GM12878 (cell line): ENCODE results near the gene CNOT2. TPM values are rescaled to one million over a fixed set of nuclear protein-coding genes. Genes with fewer than 3 reads are reported as not detected.
A peak's percentile ranks its signal among the peaks of the same experiment; 100 is the strongest.

Experiments used
- ATAC-seq: fragments of 200-7000 bp; cut with Tn5 transposase; 3 replicates; pipeline ENCODE4 v1.9.1; 2020; ENCODE audit warnings: mild to moderate bottlenecking, moderate library complexity
- BruUV-seq: library from RNA; stranded (reverse); fragments of 400-500 nt; replicated peaks from 2 replicates; lab custom pipeline; 2021; lab: Mats Ljungman, UMichigan
- CTCF ChIA-PET: fragments of 300-600 bp; sonication (Branson Sonifier 250); formaldehyde crosslinking; extraction: SDS; loops from one replicate; lab custom pipeline; 2021; ENCODE audit warnings: inconsistent platforms; lab: Yijun Ruan, JAX
- POLR2A ChIA-PET: fragments of 350-600 bp; formaldehyde crosslinking; extraction: SDS; loops from one replicate; lab custom pipeline; 2021; ENCODE audit warnings: inconsistent platforms; lab: Charles Lee
- RAD21 ChIA-PET: fragments of 300-600 bp; sonication (Branson Sonifier 250); formaldehyde crosslinking; loops from one replicate; lab custom pipeline; 2023; ENCODE audit warnings: antibody characterized with exemption; ENCODE audit not compliant: unreplicated experiment; lab: Charles Lee
- SMC1A ChIA-PET: fragments of 300-600 bp; sonication (Branson Sonifier 250); formaldehyde crosslinking; loops from one replicate; lab custom pipeline; 2023; ENCODE audit not compliant: unreplicated experiment, uncharacterized antibody; lab: Charles Lee
- DNase-seq: peaks from one replicate; pipeline ENCODE4 v3.0.0-alpha.2; 2011; ENCODE audit warnings: low read depth, low spot score
- FAIRE-seq: peaks from 3 replicates; lab custom pipeline; 2011; peaks lifted over from hg19 to GRCh38; lab: Jason Lieb, UNC
- H2AFZ ChIP-seq: 2 replicates; pipeline ENCODE4 v1.6.0; 2011; ENCODE audit warnings: low read depth, low read length, control low read depth; ENCODE audit not compliant: control insufficient read depth
- H3K27ac ChIP-seq: 2 replicates; pipeline ENCODE4 v1.5.1; 2011; ENCODE audit warnings: control low read depth; ENCODE audit not compliant: control insufficient read depth, insufficient read depth
- H3K27me3 ChIP-seq, 2 experiments: replicated peaks in 1 of 2; 2 replicates each; pipeline versions ENCODE4 v1.6.0 to v1.6.1; 2011; ENCODE audit warnings: low read length in 1 of 2; ENCODE audit not compliant: control insufficient read depth in 2 of 2, insufficient read depth in 2 of 2
- H3K36me3 ChIP-seq, 2 experiments: 2 replicates each; pipeline ENCODE4 v1.5.1; 2011; ENCODE audit warnings: low read length in 1 of 2; ENCODE audit not compliant: control insufficient read depth in 2 of 2, insufficient read depth in 2 of 2
- H3K4me1 ChIP-seq: 2 replicates; pipeline ENCODE4 v1.6.1; 2011; ENCODE audit warnings: mild to moderate bottlenecking, low read length, moderate library complexity, mixed read lengths; ENCODE audit not compliant: control insufficient read depth, insufficient read depth
- H3K4me2 ChIP-seq: 2 replicates; pipeline ENCODE4 v1.6.0; 2011; ENCODE audit warnings: control low read depth; ENCODE audit not compliant: control insufficient read depth, insufficient read depth
- H3K4me3 ChIP-seq: fragments of 200-600 bp; sonication (generic); 2 replicates; pipeline ENCODE4 v1.5.1; 2016
- H3K79me2 ChIP-seq: 2 replicates; pipeline ENCODE4 v1.6.0; 2011; ENCODE audit warnings: low read length; ENCODE audit not compliant: control insufficient read depth, insufficient read depth
- H3K9ac ChIP-seq: 2 replicates; pipeline ENCODE4 v1.8.0; 2011; ENCODE audit warnings: low read length, control low read depth, mixed read lengths; ENCODE audit not compliant: control insufficient read depth, insufficient read depth
- H3K9me3 ChIP-seq: replicated peaks from 3 replicates; pipeline ENCODE4 v1.5.1; 2011; ENCODE audit warnings: mild to moderate bottlenecking, low read length; ENCODE audit not compliant: control insufficient read depth, insufficient read depth
- H4K20me1 ChIP-seq: 2 replicates; pipeline ENCODE4 v1.6.0; 2011; ENCODE audit not compliant: control insufficient read depth, insufficient read depth
- DPF2 ChIP-seq: fragments of 450-650 bp; IDR thresholded peaks from 2 replicates; pipeline ENCODE4 v1.6.1; 2017; ENCODE audit warnings: mild to moderate bottlenecking
- EED ChIP-seq: sonication (generic); IDR thresholded peaks from 2 replicates; pipeline ENCODE4 v1.6.1; 2016; ENCODE audit warnings: antibody characterized with exemption, low read depth
- KDM1A ChIP-seq: fragments of 200-600 bp; sonication (generic); IDR thresholded peaks from 2 replicates; pipeline ENCODE4 v1.6.1; 2016; ENCODE audit warnings: borderline replicate concordance
- MEF2B ChIP-seq: fragments of 450-650 bp; IDR thresholded peaks from 2 replicates; pipeline ENCODE4 v1.6.1; 2018; ENCODE audit warnings: mild to moderate bottlenecking, moderate library complexity; ENCODE audit not compliant: partially characterized antibody, poor library complexity, severe bottlenecking
- NRF1 ChIP-seq: conservative IDR thresholded peaks from 2 replicates; pipeline ENCODE4 v1.6.1; 2011; ENCODE audit warnings: mild to moderate bottlenecking, low read depth, low read length, improper control_type of control experiment
- PAX5 ChIP-seq: IDR thresholded peaks from 2 replicates; pipeline ENCODE4 v1.6.1; 2011; ENCODE audit warnings: low read depth, low read length, borderline replicate concordance
- RFX5 ChIP-seq: IDR thresholded peaks from 2 replicates; pipeline ENCODE4 v1.6.1; 2011; ENCODE audit warnings: low read depth, low read length, improper control_type of control experiment
- RUNX3 ChIP-seq: IDR thresholded peaks from 2 replicates; pipeline ENCODE4 v1.6.1; 2012; ENCODE audit warnings: low read length, inconsistent platforms
- SP1 ChIP-seq: IDR thresholded peaks from one replicate; pipeline ENCODE4 v1.6.1; 2011; ENCODE audit warnings: low read depth, low read length
- ZSCAN29 ChIP-seq: fragments of 450-650 bp; IDR thresholded peaks from 2 replicates; pipeline ENCODE4 v1.6.1; 2017; ENCODE audit warnings: mild to moderate bottlenecking, moderate library complexity
- WGBS: methylation state at CpG from one replicate; pipeline ENCODE4 v1.1.6; 2016; ENCODE audit warnings: low lambda C conversion rate; ENCODE audit not compliant: insufficient replicate concordance, insufficient coverage; ENCODE audit errors: missing lambda C conversion rate; 5-methylcytosine and 5-hydroxymethylcytosine counted together
- in situ Hi-C: fragments of 300-500 bp; cut with MboI; formaldehyde crosslinking; loops from 9 replicates; pipeline ENCODE4 v1.14.3; 2018; ENCODE audit warnings: mixed read lengths
- intact Hi-C: fragments of 100-400 bp; cut with micrococcal nuclease; formaldehyde crosslinking; loops from one replicate; pipeline ENCODE4 v1.14.2; 2022; ENCODE audit not compliant: unreplicated experiment
- polyA plus RNA-seq, 11 experiments: library from polyadenylated mRNA; depleted of rRNA in 4 of 11; unstranded in 6 of 11; stranded (reverse) in 5 of 11; fragments of >200 nt; fragmentation: Nextera tagmentation in 4 of 11; fragmentation: Illumina TruSeq in 1 of 11; extraction: Ambion mirVana in 4 of 11; extraction: Trizol in 1 of 11; gene quantifications; 1 replicate in 1 of 11; 2 replicates in 10 of 11; pipeline versions ENCODE4 v1.2.1 to v1.2.3, GENCODE V29; 2011 to 2016; ENCODE audit warnings: inconsistent platforms in 2 of 11, missing spikeins in 2 of 11, low read depth in 1 of 11
- total RNA-seq, 4 experiments: library from RNA; depleted of rRNA in 3 of 4; stranded (reverse); fragments of >200 nt in 3 of 4; fragmentation: Illumina TruSeq in 1 of 4; extraction: Trizol in 1 of 4; gene quantifications; 2 replicates each; pipeline versions ENCODE4 v1.2.1 to v1.2.3, GENCODE V29; 2013 to 2021
- TF ChIP-seq, protein P1 (sequence below): IDR thresholded peaks from 2 replicates; pipeline ENCODE4 v1.6.1; 2011; ENCODE audit warnings: borderline replicate concordance, low read depth, mild to moderate bottlenecking, moderate library complexity, mixed read lengths, low read length; ENCODE audit not compliant: insufficient read depth; ENCODE audit errors: extremely low read length
- TF ChIP-seq, protein P2 (sequence below): fragments of 450-650 bp; IDR thresholded peaks from 2 replicates; pipeline ENCODE4 v1.6.1; 2016; ENCODE audit warnings: mild to moderate bottlenecking, moderate library complexity, borderline replicate concordance

Gene CNOT2
- total and polyA plus RNA-seq, 10 of the 15 experiments (the other 5 are each of a cell fraction or from before 2014, with no cell fraction given), result 37.9 to 127 (median 82.4) TPM

DNA sequence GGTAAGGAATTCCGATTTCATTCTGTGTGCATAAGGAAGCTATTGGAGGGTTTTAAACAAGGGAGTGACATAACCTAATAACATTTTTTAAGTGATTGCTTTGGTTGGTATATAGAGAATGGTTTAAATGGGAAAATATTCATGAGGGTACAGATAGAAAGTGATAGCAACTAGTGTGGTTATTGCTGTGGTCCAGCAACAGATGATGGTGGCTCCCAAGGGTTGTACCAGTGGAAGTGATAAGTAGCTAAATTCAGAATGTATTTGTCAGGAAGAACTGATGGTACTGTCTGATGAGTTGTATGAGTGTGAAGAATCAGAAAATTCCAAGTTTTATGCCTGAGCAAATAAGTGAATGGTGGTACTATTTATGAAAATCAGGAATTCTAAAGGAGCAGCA, 2.6 kb upstream of the CNOT2 start:
- no peak for DNase-seq
- no peak overlapping the region for H3K27ac ChIP-seq

DNA sequence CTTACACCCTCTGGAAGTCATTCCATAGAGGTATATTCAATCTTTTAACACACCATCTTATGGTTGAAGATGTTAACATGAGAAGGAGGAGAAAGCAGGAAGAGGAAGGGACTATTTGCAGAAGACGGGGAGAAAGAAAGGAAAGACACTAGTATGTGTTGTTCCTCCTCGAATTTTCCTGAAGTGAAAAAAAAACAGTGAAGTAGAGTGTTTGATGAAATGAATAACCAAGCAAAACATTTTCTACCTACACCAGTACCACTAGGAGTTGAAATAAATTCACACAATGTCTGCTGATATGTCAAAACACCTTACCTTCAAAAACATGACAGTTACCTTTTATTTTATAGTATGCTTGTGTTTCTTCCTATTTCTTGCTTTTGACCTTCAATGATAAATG, 1.4 kb upstream of the CNOT2 start:
- H3K9me3 ChIP-seq, result peaks cover 3% of the 10 kb centered on the region; the same call in 1 of the 3 replicates
- TF ChIP-seq EED, result no peak
- TF ChIP-seq NRF1, result no peak
- TF ChIP-seq MEF2B, result no peak
- TF ChIP-seq, protein P1, sequence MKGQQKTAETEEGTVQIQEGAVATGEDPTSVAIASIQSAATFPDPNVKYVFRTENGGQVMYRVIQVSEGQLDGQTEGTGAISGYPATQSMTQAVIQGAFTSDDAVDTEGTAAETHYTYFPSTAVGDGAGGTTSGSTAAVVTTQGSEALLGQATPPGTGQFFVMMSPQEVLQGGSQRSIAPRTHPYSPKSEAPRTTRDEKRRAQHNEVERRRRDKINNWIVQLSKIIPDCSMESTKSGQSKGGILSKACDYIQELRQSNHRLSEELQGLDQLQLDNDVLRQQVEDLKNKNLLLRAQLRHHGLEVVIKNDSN, result no peak
- no peak for TF ChIP-seq SP1
- TF ChIP-seq, protein P2, sequence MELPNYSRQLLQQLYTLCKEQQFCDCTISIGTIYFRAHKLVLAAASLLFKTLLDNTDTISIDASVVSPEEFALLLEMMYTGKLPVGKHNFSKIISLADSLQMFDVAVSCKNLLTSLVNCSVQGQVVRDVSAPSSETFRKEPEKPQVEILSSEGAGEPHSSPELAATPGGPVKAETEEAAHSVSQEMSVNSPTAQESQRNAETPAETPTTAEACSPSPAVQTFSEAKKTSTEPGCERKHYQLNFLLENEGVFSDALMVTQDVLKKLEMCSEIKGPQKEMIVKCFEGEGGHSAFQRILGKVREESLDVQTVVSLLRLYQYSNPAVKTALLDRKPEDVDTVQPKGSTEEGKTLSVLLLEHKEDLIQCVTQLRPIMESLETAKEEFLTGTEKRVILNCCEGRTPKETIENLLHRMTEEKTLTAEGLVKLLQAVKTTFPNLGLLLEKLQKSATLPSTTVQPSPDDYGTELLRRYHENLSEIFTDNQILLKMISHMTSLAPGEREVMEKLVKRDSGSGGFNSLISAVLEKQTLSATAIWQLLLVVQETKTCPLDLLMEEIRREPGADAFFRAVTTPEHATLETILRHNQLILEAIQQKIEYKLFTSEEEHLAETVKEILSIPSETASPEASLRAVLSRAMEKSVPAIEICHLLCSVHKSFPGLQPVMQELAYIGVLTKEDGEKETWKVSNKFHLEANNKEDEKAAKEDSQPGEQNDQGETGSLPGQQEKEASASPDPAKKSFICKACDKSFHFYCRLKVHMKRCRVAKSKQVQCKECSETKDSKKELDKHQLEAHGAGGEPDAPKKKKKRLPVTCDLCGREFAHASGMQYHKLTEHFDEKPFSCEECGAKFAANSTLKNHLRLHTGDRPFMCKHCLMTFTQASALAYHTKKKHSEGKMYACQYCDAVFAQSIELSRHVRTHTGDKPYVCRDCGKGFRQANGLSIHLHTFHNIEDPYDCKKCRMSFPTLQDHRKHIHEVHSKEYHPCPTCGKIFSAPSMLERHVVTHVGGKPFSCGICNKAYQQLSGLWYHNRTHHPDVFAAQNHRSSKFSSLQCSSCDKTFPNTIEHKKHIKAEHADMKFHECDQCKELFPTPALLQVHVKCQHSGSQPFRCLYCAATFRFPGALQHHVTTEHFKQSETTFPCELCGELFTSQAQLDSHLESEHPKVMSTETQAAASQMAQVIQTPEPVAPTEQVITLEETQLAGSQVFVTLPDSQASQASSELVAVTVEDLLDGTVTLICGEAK, result no peak
- ATAC-seq, result no peak
- intact Hi-C loops, result loop anchor here (2.0 to 10.0 kb wide), 3 partner anchors 125 to 497 kb away; partner anchors contain the start of gene KCNMB4
- CTCF ChIA-PET, result no interaction called here
- SMC1A ChIA-PET, result interaction anchor here (0.8 to 1.8 kb wide), 3 partner anchors 18 to 76 kb away, joined by 3 to 4 read pairs (median 3); no protein-coding TSS in a partner anchor
- peaks cover 54% of the 10 kb centered on the region for H3K79me2 ChIP-seq
- POLR2A ChIA-PET, result no interaction called here
- FAIRE-seq, result no peak
- peak overlapping the region; percentile 68 for H3K4me2 ChIP-seq
- H3K9ac ChIP-seq, result peak overlapping the region; percentile 96; the same call in 1 of the 2 replicates
- peak overlapping the region; percentile 94 for H3K4me3 ChIP-seq
- H3K36me3 ChIP-seq, result peaks cover 0 to 3% of the 10 kb centered on the region in 2 experiments; a peak in 1 of 4 replicates
- H2AFZ ChIP-seq, result no peak overlapping the region
- in situ Hi-C loops, result loop anchor here (10.0 kb wide), 1 partner anchor 497 kb away; no protein-coding TSS in a partner anchor
- RAD21 ChIA-PET, result no interaction called here
- no peaks in the 10 kb centered on the region for H3K27me3 ChIP-seq
- DNase-seq, result no peak
- H4K20me1 ChIP-seq, result no peaks in the 10 kb centered on the region
- peak overlapping the region; percentile 96 for H3K27ac ChIP-seq
- WGBS, result 36% methylated on average over 2 of the region's 2 CpGs
- no TSS peak for BruUV-seq
- no peaks in the 10 kb centered on the region; the same call in 1 of the 2 replicates for H3K4me1 ChIP-seq

More for the DNA sequence above, 2.6 kb upstream of the CNOT2 start:
- H3K27me3 ChIP-seq, result no peaks in the 10 kb centered on the region
- peaks cover 3% of the 10 kb centered on the region; the same call in 1 of the 3 replicates for H3K9me3 ChIP-seq
- H3K36me3 ChIP-seq, result peaks cover 0 to 3% of the 10 kb centered on the region in 2 experiments; a peak in 1 of 4 replicates
- WGBS, result 100% methylated on average over 1 of the region's 1 CpG
- H3K4me2 ChIP-seq, result no peak overlapping the region
- FAIRE-seq (no peak), ATAC-seq (no peak)
- H3K4me3 ChIP-seq, result no peak overlapping the region
- in situ Hi-C loops, result loop anchor here (10.0 kb wide), 1 partner anchor 496 kb away; no protein-coding TSS in a partner anchor
- CTCF ChIA-PET, result interaction anchor here (0.7 kb wide), 1 partner anchor 89 kb away, joined by 3 read pairs; no protein-coding TSS in a partner anchor
- intact Hi-C loops, result loop anchor here (5.0 to 10.0 kb wide), 2 partner anchors 127 to 496 kb away; partner anchors contain the start of gene KCNMB4
- POLR2A ChIA-PET, result no interaction called here
- RAD21 ChIA-PET, result interaction anchor here (1.0 kb wide), 1 partner anchor 103 kb away, joined by 3 read pairs; no protein-coding TSS in a partner anchor
- H3K79me2 ChIP-seq, result peaks cover 43% of the 10 kb centered on the region
- BruUV-seq, result no TSS peak
- H4K20me1 ChIP-seq, result no peaks in the 10 kb centered on the region
- no peak overlapping the region for H3K9ac ChIP-seq
- SMC1A ChIA-PET, result interaction anchor here (1.8 kb wide), 1 partner anchor 18 kb away, joined by 4 read pairs; no protein-coding TSS in a partner anchor
- no peaks in the 10 kb centered on the region; the same call in 1 of the 2 replicates for H3K4me1 ChIP-seq
- TF ChIP-seq KDM1A (no peak), RFX5 (peak; percentile 70), DPF2 (no peak), RUNX3 (peak; percentile 35; the same call in 1 of the 2 replicates), ZSCAN29 (no peak), PAX5 (no peak)
- H2AFZ ChIP-seq, result no peak overlapping the region
